Measurements from ENCODE around the gene HP.
"Not testable (repeated sequence)": the region's sequence is repeated elsewhere in the genome, so short reads cannot be mapped to it uniquely, and the experiment has no call there.

The HP gene

DNA sequence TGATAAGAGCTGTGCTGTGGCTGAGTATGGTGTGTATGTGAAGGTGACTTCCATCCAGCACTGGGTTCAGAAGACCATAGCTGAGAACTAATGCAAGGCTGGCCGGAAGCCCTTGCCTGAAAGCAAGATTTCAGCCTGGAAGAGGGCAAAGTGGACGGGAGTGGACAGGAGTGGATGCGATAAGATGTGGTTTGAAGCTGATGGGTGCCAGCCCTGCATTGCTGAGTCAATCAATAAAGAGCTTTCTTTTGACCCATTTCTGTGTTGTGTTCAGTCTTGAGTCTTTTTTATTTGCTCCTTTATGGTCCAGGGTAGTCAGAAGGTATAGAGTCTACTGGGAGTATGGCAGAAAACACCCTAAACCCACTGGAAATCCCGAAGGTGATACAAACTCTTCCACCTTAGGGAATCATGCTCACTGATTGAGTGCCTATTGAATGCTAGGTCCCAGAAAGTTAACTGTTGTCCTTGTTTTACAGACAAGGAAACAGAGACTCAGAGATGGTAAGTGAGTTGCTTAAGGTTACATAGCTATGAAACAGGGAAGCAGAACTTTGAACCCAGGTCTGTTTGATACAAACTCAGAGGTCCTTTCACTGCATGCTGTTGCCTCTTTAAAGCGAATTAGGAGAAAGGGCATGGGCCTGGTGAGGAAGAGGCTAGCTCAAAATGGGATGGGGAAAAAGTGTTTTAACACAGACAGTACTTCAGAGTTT is 22.8 kb downstream of the HP start:
- H3K4me3 ChIP-seq (ENCODE audit: low read depth in 1 of 5, low read length in 5 of 5); H3K27ac ChIP-seq (ENCODE audit: low read depth, low read length): not testable (repeated sequence)
- H3K36me3 ChIP-seq (ENCODE audit: control insufficient read depth in 5 of 5, insufficient read depth in 5 of 5, low read length in 5 of 5) = peaks cover 0 to 15% (median 4%) of the 10 kb centered on the region in 5 donors

DNA sequence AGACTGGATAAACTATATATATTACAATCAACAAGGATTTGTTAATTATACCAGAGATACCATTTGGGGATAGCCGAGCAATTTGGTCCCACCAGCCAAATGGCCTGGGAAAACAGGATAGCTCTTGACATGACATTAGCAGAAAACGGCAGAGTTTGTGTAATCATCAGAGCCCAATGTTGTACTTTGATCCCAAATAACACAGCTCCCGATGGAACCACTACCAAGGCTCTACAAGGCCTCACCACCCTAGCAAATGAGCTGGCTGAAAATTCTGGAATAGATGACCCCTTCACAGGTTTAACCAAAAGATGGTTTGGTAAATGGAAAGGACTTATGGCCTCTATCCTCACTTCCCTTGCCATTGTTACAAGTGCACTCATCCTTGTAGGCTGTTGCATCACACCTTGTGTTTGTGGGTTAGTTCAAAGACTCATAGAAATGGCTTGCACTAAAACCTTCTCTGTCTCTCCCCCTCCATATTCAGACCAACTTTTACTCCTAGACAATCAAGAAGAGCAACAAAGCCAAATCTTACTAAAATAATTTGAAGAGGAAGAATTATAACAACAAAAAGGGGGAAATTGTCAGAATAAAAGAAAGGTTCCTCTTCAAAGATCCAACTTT is 29.6 kb downstream of the HP start:
- no peak overlapping the region for H3K9ac ChIP-seq (ENCODE audit: low read length in 5 of 5)
- no peak overlapping the region for H3K4me3 ChIP-seq (ENCODE audit: low read depth in 1 of 5, low read length in 5 of 5)
- no peak overlapping the region for H3K27ac ChIP-seq (ENCODE audit: low read depth, low read length)
- H3K27me3 ChIP-seq (ENCODE audit: control insufficient read depth in 5 of 5, insufficient read depth in 4 of 5, low read length in 5 of 5) = no peaks in the 10 kb centered on the region
- peaks cover 0 to 1% (median 0%) of the 10 kb centered on the region in 5 donors for H3K4me1 ChIP-seq (ENCODE audit: control insufficient read depth in 5 of 5, insufficient read depth in 5 of 5, low read length in 5 of 5)
- H3K36me3 ChIP-seq (ENCODE audit: control insufficient read depth in 5 of 5, insufficient read depth in 5 of 5, low read length in 5 of 5) = peaks cover 15 to 43% (median 37%) of the 10 kb centered on the region in 5 donors
- peaks cover 0 to 7% (median 0%) of the 10 kb centered on the region in 5 donors for H3K9me3 ChIP-seq (ENCODE audit: control insufficient read depth in 5 of 5, low read length in 5 of 5)

More for the DNA sequence above, 22.8 kb downstream of the HP start:
- not testable (repeated sequence) for H3K9me3 ChIP-seq (ENCODE audit: control insufficient read depth in 5 of 5, low read length in 5 of 5); H3K27me3 ChIP-seq (ENCODE audit: control insufficient read depth in 5 of 5, insufficient read depth in 4 of 5, low read length in 5 of 5); H3K9ac ChIP-seq (ENCODE audit: low read length in 5 of 5)
- H3K4me1 ChIP-seq (ENCODE audit: control insufficient read depth in 5 of 5, insufficient read depth in 5 of 5, low read length in 5 of 5) = peaks cover 2 to 20% (median 12%) of the 10 kb centered on the region in 5 donors

DNA sequence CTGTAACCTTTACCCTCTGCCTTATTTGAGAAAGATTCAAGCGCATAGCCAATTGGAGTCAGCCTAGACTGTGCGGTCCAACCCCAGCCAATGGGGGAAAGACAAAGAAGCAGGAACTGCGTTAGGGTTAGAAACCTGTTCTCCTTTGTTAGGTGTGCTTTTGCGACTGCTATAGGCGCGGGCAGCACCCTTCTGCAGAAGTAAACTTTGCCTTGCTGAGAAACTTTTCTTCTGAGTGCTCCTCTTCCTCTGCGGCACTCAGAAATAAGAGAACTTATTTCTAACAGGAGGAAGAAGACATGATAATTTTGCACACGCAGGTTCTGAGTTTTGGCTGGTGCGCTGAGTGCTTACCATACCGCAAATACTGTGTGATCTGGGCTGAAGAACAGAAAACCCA is 30.1 kb downstream of the HP start:
- Histone ChIP-seq H3K36me3 (ENCODE audit: control insufficient read depth in 5 of 5, insufficient read depth in 5 of 5, low read length in 5 of 5) (peaks cover 20 to 49% (median 42%) of the 10 kb centered on the region in 5 donors), H3K27ac (ENCODE audit: low read depth, low read length) (no peak overlapping the region), H3K9ac (ENCODE audit: low read length in 5 of 5) (no peak overlapping the region), H3K27me3 (ENCODE audit: control insufficient read depth in 5 of 5, insufficient read depth in 4 of 5, low read length in 5 of 5) (no peaks in the 10 kb centered on the region), H3K4me3 (ENCODE audit: low read depth in 1 of 5, low read length in 5 of 5) (no peak overlapping the region), H3K4me1 (ENCODE audit: control insufficient read depth in 5 of 5, insufficient read depth in 5 of 5, low read length in 5 of 5) (peaks cover 0 to 1% (median 0%) of the 10 kb centered on the region in 5 donors), H3K9me3 (ENCODE audit: control insufficient read depth in 5 of 5, low read length in 5 of 5) (peaks cover 0 to 7% (median 0%) of the 10 kb centered on the region in 5 donors)

DNA sequence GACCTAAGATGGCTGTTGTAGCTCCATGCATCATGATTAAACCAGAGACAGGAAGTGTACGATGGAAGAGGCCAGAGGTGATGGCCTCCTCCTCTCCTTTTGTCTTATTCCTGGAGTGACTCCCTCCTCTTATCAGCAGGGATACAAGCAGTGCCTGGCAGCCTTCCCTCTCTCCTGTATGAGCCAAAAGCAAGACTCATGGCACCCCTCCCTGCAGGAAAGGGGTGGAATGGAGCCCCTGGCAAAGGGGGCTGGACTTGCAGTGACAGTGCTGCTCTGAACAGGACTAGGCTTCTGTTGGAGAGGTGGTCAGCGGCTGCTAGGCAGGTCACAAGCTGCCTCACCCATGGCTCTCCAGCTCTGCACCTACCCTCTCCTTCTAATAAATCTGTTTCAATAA is 30.7 kb downstream of the HP start:
- Histone ChIP-seq H3K4me3 (ENCODE audit: low read depth in 1 of 5, low read length in 5 of 5) (no peak overlapping the region), H3K27ac (ENCODE audit: low read depth, low read length) (no peak overlapping the region), H3K9ac (ENCODE audit: low read length in 5 of 5) (no peak overlapping the region), H3K9me3 (ENCODE audit: control insufficient read depth in 5 of 5, low read length in 5 of 5) (peaks cover 0 to 7% (median 0%) of the 10 kb centered on the region in 5 donors), H3K4me1 (ENCODE audit: control insufficient read depth in 5 of 5, insufficient read depth in 5 of 5, low read length in 5 of 5) (peaks cover 0 to 1% (median 0%) of the 10 kb centered on the region in 5 donors), H3K36me3 (ENCODE audit: control insufficient read depth in 5 of 5, insufficient read depth in 5 of 5, low read length in 5 of 5) (peaks cover 25 to 54% (median 48%) of the 10 kb centered on the region in 5 donors), H3K27me3 (ENCODE audit: control insufficient read depth in 5 of 5, insufficient read depth in 4 of 5, low read length in 5 of 5) (no peaks in the 10 kb centered on the region)

DNA sequence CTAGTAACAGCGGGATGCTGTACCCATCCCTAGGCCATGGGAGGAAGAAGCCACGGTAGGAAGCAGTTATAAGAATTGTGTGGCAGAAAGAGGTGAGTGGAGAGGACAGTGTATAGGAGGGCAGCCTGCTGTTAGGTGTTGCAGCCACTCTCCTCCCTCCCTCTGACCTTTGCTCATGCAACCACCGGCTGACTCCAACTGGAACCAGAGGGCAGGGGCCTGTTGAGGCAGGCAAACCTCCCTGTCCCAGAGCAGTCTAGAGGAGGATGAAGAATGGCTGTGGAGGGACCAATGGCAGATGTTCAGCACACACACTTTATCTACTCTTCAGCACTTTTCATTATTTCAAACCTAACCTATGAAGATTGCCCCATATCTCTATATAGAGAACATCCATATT is 36.9 kb downstream of the HP start:
- peaks cover 16 to 39% (median 32%) of the 10 kb centered on the region in 5 donors for H3K4me1 ChIP-seq (ENCODE audit: control insufficient read depth in 5 of 5, insufficient read depth in 5 of 5, low read length in 5 of 5)
- H3K36me3 ChIP-seq (ENCODE audit: control insufficient read depth in 5 of 5, insufficient read depth in 5 of 5, low read length in 5 of 5) = peaks cover 29 to 48% (median 38%) of the 10 kb centered on the region in 5 donors
- H3K9me3 ChIP-seq (ENCODE audit: control insufficient read depth in 5 of 5, low read length in 5 of 5) = no peaks in the 10 kb centered on the region
- no peak overlapping the region for H3K4me3 ChIP-seq (ENCODE audit: low read depth in 1 of 5, low read length in 5 of 5)
- H3K9ac ChIP-seq (ENCODE audit: low read length in 5 of 5) = peak overlapping the region in 1 of 5 donors; percentile 12
- H3K27me3 ChIP-seq (ENCODE audit: control insufficient read depth in 5 of 5, insufficient read depth in 4 of 5, low read length in 5 of 5) = no peaks in the 10 kb centered on the region
- H3K27ac ChIP-seq (ENCODE audit: low read depth, low read length) = no peak overlapping the region

DNA sequence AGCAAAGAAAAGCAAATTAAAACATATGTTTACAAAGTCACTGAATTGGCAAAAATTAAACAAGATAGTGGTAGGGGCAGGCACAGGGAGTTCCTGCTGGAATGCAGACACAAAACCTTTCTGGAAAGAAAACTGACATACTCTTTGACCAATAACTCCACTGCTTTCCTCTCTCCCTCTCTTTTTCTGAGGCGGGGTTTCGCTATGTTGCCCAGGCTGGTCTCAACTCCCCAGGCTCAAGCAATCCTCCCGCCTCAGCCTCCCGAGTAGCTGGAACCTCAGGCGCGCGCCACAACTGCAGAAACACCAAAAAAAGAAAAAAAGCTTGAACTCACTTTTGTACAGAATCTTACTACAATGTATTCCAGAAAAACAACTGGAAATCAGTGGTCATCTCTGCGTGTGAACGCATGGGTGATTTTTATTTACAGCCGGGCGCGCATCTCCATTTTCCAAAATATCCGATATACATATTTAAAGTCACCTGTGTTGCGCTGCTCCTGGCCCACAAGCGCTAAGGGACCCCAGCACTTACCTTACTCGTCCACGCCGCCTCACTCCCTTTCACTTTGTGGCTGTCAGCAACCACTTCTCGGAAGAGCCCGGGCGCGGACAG is 38.6 kb downstream of the HP start:
- Histone ChIP-seq H3K27ac (ENCODE audit: low read depth, low read length) (peak overlapping the region; percentile 94), H3K4me1 (ENCODE audit: control insufficient read depth in 5 of 5, insufficient read depth in 5 of 5, low read length in 5 of 5) (peaks cover 16 to 39% (median 32%) of the 10 kb centered on the region in 5 donors), H3K4me3 (ENCODE audit: low read depth in 1 of 5, low read length in 5 of 5) (peak overlapping the region; percentile 90 to 98 (median 96))

DNA sequence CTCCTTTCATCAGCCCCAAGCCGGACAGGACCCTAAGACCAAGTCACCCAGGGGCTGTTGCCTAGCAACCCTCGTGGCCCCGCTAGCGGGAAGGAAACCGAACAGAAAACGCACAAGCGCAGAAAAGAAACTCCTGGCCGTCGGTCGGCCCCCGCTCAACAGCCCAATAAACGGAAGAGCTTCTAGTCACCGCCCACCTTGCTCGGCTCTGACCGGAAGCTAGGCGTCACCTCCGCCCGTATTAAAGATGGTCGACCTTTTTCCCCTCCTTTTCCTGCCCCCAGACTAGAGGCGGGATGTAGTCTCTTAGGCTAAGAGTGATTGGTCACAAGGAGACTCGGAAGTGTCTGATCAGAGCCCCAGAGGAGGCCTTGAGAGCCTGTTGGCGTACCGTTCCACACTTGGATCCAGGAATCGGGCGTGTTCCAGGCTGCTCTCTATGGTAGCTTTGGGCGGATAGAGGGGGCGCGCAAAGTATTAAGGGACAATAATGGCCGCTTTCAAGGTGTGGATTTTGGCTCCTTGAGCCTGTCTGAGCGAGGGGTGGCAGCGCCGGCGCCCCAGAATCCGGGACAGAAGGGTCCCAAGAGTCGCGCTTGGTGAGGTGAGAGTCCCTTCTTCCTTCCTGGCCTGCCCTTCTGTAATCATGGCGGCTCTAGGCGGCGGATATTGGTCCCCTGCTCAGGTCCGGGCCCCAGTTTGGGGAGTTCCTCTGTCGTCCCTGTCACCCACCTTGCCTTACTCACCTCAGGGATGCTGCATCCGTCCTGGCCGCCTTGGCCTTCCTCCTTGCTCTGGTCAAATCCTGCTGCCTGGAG is 39.4 kb downstream of the HP start, which contains the start of the genes DHX38 and TXNL4B:
Gene DHX38, plus strand, starts transcription at position 400 of the 818 bp plus-strand sequence. CDS start 2,311 bp downstream, outside the sequence.
Gene TXNL4B, minus strand, starts transcription at position 173 of the 818 bp plus-strand sequence. CDS start 2,871 bp downstream, outside the sequence.
- peak within 1 kb of the TSS; percentile 91 to 99 (median 98) for H3K9ac ChIP-seq (ENCODE audit: low read length in 5 of 5)
- peak within 1 kb of the TSS; percentile 90 to 98 (median 96) for H3K4me3 ChIP-seq (ENCODE audit: low read depth in 1 of 5, low read length in 5 of 5)
- H3K27me3 ChIP-seq (ENCODE audit: control insufficient read depth in 5 of 5, insufficient read depth in 4 of 5, low read length in 5 of 5) = no peaks in the 10 kb centered on the region
- peaks cover 28 to 49% (median 45%) of the 10 kb centered on the region in 5 donors for H3K36me3 ChIP-seq (ENCODE audit: control insufficient read depth in 5 of 5, insufficient read depth in 5 of 5, low read length in 5 of 5)
- H3K27ac ChIP-seq (ENCODE audit: low read depth, low read length) = peak within 1 kb of the TSS; percentile 94
- no peaks in the 10 kb centered on the region for H3K9me3 ChIP-seq (ENCODE audit: control insufficient read depth in 5 of 5, low read length in 5 of 5)
- H3K4me1 ChIP-seq (ENCODE audit: control insufficient read depth in 5 of 5, insufficient read depth in 5 of 5, low read length in 5 of 5) = peaks cover 16 to 39% (median 32%) of the 10 kb centered on the region in 5 donors

More for the DNA sequence above, 38.6 kb downstream of the HP start:
- no peaks in the 10 kb centered on the region for H3K27me3 ChIP-seq (ENCODE audit: control insufficient read depth in 5 of 5, insufficient read depth in 4 of 5, low read length in 5 of 5)
- H3K36me3 ChIP-seq (ENCODE audit: control insufficient read depth in 5 of 5, insufficient read depth in 5 of 5, low read length in 5 of 5) = peaks cover 34 to 50% (median 46%) of the 10 kb centered on the region in 5 donors
- peak overlapping the region; percentile 84 to 99 (median 98) for H3K9ac ChIP-seq (ENCODE audit: low read length in 5 of 5)
- H3K9me3 ChIP-seq (ENCODE audit: control insufficient read depth in 5 of 5, low read length in 5 of 5) = no peaks in the 10 kb centered on the region

DNA sequence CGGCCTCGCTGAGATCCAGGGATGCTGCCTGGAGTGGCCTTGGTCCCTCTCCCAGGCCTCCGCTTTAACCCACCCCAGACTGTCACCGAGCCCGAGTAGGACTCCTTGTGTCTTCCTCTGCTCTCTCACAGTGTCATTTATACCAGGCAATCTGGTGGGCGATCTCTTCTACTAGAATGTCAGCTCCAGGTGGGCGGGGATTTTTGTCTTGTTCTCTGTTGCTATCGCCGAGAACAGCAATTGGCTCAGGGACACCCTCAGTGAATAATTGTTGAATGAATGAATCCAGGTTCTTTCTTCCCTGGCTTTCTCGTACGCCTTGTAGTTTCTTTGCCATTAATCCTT is 39.9 kb downstream of the HP start:
- Histone ChIP-seq H3K4me3 (ENCODE audit: low read depth in 1 of 5, low read length in 5 of 5) (peak overlapping the region; percentile 90 to 98 (median 96)), H3K4me1 (ENCODE audit: control insufficient read depth in 5 of 5, insufficient read depth in 5 of 5, low read length in 5 of 5) (peaks cover 16 to 39% (median 32%) of the 10 kb centered on the region in 5 donors), H3K27ac (ENCODE audit: low read depth, low read length) (peak overlapping the region; percentile 94), H3K27me3 (ENCODE audit: control insufficient read depth in 5 of 5, insufficient read depth in 4 of 5, low read length in 5 of 5) (no peaks in the 10 kb centered on the region), H3K9ac (ENCODE audit: low read length in 5 of 5) (peak overlapping the region; percentile 91 to 99 (median 98)), H3K36me3 (ENCODE audit: control insufficient read depth in 5 of 5, insufficient read depth in 5 of 5, low read length in 5 of 5) (peaks cover 24 to 49% (median 45%) of the 10 kb centered on the region in 5 donors), H3K9me3 (ENCODE audit: control insufficient read depth in 5 of 5, low read length in 5 of 5) (no peaks in the 10 kb centered on the region)

DNA sequence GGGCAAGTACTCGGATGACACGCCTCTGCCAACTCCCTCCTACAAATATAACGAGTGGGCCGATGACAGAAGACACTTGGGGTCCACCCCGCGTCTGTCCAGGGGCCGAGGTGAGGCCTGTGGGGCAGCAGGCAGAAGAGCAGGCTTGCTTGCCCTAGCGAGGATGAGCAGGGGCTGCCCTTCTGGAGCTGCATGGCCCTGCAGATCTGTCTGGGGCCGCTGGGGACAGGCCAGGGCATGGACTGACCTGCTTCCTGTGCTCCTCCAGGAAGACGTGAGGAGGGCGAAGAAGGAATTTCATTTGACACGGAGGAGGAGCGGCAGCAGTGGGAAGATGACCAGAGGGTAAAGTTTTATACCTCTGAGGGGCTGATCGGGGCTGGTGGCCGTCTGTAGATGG is 44.6 kb downstream of the HP start:
- H3K27ac ChIP-seq (ENCODE audit: low read depth, low read length) = no peak overlapping the region
- no peaks in the 10 kb centered on the region for H3K9me3 ChIP-seq (ENCODE audit: control insufficient read depth in 5 of 5, low read length in 5 of 5)
- peaks cover 6 to 19% (median 14%) of the 10 kb centered on the region in 5 donors for H3K4me1 ChIP-seq (ENCODE audit: control insufficient read depth in 5 of 5, insufficient read depth in 5 of 5, low read length in 5 of 5)
- H3K9ac ChIP-seq (ENCODE audit: low read length in 5 of 5) = no peak overlapping the region
- no peaks in the 10 kb centered on the region for H3K27me3 ChIP-seq (ENCODE audit: control insufficient read depth in 5 of 5, insufficient read depth in 4 of 5, low read length in 5 of 5)
- H3K36me3 ChIP-seq (ENCODE audit: control insufficient read depth in 5 of 5, insufficient read depth in 5 of 5, low read length in 5 of 5) = peaks cover 15 to 81% (median 78%) of the 10 kb centered on the region in 5 donors
- H3K4me3 ChIP-seq (ENCODE audit: low read depth in 1 of 5, low read length in 5 of 5) = no peak overlapping the region
